ENCODE data around the gene MAGI2.

Gene MAGI2

DNA sequence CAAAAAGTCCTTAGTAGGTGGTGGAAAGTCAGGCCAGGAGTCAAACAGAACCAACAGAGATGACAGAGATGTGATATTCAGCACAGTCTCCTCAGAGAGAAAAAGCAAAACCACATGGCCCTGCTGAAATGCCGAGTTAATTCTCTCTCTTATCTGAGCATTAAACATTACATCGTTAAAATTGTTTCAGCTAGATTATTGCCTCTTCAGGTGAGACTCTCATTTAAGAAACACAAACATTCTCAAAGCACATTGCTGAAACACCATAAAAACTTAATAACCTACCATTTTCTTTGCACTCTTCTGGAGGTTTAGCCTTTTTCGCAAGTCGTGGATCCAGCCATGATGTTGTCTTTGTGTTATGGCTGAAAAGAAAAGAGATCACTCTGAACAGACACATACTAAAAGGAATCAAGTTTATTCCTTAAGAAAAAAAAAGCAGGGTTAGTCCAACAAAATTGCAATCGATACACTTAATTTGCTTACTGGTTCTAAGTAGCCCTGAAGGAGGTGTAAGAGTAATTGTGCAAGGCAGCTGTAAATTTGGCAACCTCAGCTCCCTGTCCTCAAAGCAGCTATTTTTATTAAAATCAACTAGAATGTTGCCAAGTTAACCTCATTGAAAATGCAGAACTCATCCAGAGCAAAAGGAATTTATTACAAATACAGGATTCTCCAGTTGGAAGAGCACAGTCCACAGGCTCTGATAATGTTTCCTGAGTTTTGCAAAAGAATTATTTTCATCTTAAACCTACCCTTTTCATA lies 963.8 kb downstream of the MAGI2 start:
- no peak for DNase-seq (ENCODE audit: low read depth)

DNA sequence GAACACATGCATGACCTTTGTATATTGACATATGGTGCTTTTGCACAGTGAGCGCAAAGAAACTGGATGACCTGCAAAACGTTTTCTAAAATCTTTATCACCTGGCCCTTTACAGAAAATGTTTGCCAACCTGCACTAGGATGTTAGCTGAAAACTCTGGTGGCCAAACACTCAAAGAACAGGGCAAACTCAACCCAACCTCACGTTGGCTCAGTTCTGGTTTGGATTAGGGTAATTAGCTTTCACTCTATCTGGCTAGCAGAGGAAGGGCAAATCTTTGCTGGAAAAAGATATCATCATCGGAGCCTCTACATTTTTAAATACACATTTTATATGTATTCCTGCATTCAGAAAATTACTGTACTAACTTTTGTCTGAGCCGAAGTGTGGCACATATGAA lies 966.0 kb downstream of the MAGI2 start:
- no peak for DNase-seq (ENCODE audit: low read depth)

DNA sequence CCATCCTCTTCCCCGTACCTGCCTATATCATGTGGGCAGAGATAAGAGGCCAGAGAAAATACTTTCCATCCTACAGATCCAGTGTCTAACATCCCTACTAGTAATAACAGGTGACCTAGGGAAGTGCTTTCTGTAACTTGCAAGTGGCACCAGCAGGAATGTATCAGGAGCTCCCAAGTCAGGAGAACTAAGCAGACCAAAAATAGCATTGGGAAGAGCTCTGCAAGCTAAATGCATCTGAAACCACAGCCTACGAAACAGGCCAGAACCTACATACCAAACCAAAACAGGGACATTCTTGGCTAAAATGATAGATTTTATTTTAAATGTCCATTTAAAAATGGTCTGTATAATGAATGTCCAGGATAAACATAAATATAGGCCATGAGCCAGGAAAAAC lies 974.1 kb downstream of the MAGI2 start:
- no peak for DNase-seq (ENCODE audit: low read depth)

DNA sequence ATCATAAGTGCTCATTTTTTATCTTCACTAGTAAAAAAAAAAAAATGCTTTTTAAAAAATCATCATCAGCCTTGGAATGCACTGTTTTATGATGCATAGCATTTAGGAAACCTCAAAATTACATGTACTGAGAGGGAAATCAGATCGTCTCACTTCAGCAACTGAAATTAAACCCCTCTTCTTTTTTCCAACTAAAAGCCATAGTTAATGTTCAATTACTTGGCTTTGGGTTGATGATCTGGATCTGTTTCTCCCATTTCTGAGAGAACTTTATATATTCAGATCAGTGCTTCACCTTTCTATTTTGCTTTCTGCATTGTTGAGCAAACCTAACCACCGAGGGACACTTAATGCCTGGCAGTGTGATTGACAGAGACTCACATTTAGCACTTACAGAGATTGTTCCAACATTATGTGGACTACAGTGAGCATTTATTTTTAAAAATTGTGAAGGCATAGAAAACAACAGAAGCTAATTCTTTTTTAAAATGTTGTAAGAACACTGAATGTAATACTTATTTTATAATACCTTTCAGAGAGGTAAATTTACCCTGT lies 976.5 kb downstream of the MAGI2 start:
- no peak for DNase-seq (ENCODE audit: low read depth)

DNA sequence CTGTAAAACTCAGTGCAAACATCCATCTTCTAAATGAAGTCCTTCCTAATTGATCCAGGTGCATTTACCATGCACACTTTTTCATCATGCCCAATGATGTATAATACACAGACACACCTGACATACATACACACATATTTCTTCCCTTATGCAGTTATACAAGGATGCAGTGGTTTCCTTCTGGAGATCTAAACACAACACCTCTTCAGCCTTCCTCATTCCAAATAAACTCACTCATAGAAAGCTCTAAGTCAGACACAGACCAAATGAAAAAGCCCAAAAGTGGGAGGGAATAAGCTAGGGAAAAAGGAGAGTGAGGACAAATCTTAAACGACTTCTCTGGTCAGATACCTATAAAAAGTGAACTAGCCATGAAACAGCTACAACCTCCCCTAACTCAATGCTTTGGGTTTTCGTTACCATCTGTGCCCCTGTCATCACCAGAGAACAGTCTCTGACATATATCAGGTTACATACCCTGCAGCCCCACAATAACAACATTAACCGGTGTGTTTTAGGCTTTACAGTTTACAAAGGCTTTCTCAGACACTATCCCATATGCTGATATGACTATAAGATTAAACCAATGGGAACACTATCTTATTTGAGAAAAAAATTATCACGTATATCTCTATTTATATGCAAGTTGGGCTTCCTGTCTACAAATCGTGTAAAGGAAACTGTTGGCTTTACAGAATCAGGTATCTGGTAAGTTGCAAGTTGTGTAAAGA lies 979.7 kb downstream of the MAGI2 start:
- DNase-seq (ENCODE audit: low read depth), result no peak

DNA sequence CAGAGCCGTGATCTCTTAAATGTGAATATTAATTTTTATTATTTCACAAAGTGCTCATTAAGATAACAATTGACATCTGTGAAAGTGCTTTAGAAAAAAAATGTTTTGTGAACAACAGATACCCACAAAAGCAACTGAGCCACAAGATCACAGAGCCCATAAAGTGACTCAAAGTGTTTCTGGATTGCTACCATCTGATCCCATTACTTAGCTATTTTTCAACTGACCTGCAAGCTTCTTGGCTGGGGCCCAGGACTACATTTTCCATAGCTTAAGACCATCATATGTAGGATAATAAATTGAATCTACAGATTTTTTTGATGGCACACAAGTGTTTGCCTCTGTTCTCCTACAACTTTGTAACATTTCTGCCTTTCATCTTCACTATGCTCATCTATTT lies 980.4 kb downstream of the MAGI2 start:
- no peak for DNase-seq (ENCODE audit: low read depth)

DNA sequence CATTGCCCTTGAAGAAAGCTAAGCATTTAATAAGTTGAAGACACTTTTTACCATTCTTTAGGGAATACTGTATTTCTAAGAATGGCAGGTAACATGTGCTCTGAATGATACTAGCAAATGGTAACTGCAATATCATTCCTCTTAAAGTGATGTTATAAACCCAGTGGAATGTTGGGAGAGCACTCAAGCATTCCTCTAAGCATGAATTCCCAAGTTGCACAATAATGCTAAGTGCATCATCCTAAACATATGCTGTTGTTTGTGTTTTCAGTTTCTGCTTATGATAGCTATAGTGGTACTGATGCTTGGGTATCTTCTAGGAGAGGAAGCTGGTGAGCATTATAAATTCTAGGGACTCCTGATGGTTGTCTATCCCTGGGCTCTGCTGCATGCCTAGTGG lies 980.9 kb downstream of the MAGI2 start:
- no peak for DNase-seq (ENCODE audit: low read depth)

DNA sequence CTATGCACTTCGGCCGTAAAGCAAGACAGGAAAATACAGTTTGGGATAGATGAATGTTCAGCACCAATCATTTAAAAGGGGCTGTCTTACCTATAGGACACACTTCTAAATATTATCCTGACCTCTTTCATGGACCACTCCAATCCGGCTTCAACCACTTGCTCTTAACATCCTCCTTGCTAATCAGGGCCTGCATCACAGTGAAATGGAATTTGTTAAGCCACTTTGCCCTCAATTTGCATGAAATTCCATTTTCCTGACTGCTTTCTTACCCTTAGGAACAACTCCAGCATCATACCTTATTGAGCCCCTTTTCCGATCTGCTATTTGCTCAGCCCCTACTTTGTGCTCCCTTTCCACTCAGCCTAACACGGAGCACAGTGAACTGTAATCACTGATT lies 987.6 kb downstream of the MAGI2 start:
- DNase-seq (ENCODE audit: low read depth), result no peak

DNA sequence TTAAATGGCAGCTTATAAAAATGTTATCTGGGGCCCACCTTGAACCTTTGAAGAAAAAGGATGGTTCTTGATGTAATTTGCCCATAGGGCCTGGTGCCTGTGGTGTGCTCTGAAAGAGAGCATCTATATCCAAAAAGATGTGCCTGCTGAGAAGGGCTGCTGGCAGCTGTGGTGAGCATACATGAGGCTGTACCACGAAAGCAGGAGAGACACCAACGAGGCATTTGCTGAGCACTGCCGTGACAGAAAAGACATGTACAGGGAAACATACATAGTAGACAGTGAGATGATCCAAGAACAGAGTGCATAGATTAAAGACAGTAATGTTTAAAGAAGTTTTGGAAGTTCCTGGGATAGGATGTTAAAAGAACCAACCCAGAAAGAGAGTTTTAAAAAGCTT lies 990.4 kb downstream of the MAGI2 start:
- no peak for DNase-seq (ENCODE audit: low read depth)

DNA sequence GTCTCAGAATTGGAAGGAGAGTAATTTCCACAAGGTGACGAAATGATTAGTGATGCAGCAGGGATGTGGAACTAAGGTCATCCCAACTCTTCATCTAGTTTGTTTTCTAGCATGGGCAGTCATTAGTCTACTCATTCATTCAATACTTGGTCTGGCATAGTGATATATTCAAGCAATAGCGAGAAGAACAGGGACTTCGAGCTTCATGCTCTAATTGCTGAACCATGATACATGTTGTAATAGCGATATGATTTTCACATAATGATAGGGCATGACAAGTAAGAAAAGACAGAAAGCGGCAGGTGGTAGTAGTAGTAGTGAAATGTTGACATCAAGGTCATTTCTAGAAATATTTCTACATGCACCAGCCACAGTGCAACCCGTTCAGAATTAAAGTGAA lies 1002.8 kb downstream of the MAGI2 start:
- no peak for DNase-seq (ENCODE audit: low read depth)

DNA sequence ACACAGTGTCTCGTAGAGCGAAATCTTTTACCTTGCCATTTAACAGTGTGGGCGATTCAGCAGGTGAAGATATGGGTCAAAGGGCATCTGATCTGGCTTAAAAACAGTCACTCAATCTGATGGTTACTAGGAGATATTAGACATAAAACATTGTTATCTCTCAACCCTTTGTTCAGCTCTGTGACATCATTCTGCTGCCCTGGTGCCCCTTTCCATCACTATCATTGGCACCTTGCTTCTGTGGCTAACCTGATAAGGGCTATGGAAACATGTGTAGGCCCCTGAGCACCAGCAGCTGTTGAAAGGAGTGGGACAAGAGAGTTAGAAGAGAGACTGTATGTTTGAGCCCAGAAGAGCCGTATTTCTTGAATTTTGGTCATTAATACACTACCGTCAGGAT lies 1004.6 kb downstream of the MAGI2 start:
- no peak for DNase-seq (ENCODE audit: low read depth)

DNA sequence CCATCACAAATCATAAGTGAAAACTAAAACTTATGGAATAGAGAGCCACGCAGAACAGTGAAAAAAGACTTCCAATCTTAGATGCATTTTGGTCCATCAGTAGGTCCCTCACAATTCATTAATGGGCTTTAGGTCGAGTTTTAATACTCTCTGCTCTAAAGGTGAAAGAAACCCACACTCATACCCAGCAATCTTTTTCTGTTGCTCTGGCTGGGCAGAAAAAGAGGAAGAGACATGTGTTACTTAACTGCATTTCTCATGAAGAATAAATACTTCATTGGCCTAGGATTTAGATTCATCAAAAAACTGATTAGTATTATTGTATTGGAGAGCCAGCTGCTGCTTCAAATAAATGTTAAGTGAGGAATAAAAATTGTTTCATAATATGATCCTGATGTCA lies 1009.2 kb downstream of the MAGI2 start:
- DNase-seq (ENCODE audit: low read depth), result no peak

DNA sequence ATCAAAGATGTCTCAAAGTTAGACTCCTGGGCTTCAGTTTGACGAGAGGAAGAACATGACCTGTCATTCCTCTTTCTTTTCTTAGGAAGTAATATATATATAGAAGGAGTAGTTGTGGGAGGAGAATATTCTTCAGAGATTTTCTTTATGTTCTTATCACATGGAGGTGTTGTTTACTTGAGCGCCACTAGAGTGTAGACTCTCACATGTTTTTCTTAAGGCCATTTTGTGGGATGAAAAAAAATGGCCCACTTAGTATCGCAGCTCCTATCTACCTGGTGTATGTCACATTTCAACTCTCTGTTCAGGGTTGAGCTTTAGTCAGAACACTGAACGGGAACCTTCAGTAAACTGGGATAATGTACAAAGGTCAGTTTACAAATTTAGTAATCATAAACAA lies 1009.7 kb downstream of the MAGI2 start:
- no peak for DNase-seq (ENCODE audit: low read depth)

DNA sequence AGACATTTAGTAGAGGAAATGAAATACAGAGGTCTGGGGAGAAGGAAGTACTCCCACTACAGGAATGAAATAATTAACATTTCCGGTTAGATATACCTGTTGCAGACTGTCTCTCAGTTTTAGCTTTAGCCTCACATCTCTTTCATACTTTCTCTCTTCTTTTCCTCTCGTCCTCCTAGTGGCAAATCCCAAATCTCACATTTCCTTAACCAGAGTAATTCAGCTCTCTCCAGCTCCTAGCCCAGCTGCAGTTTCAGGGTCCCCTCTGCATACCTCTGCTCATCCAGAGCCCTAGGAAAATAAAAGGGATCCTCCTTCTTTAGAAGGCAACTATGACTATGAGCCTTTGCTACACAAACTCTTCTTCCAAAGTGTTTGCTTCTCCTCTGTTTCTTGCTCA lies 1011.7 kb downstream of the MAGI2 start:
- DNase-seq (ENCODE audit: low read depth), result no peak

DNA sequence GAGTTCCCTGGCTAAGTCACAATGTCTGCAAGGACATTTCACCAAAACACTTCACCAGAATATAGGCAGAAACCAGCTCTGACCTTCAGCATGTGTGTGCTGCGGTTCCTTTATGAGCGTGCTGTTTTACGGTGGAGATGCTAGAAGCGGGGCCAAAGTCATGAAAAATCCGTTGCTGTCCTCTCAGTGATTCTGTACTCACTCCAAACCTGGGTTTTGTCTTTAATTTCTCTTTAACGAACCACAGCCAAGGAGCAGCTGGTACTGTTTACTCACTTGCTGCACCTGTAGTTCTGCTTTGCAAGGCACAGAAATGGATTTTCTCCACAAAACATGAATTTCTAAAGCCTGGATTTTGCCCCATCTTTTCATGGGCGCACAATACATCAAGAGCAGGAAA lies 1015.0 kb downstream of the MAGI2 start:
- no peak for DNase-seq (ENCODE audit: low read depth)

DNA sequence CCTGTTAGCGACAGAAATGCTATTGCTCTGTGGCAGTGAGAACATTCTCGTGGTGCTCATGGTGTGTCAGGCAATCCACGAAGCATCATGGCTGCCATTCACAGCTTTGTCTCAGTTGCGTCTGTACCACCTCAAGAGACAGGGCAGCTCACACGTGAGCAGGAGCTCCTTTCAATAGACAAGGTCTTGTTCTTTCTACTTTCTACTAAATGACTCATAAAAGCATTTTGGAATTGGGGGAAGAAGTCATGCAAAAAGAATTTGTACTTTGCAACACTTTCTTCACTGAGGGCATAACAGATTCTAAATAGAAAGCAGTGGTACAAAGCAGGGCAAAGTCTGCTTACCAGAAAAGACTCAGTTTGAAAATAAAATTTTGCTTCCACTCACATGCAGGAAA lies 1016.3 kb downstream of the MAGI2 start:
- DNase-seq (ENCODE audit: low read depth), result no peak

DNA sequence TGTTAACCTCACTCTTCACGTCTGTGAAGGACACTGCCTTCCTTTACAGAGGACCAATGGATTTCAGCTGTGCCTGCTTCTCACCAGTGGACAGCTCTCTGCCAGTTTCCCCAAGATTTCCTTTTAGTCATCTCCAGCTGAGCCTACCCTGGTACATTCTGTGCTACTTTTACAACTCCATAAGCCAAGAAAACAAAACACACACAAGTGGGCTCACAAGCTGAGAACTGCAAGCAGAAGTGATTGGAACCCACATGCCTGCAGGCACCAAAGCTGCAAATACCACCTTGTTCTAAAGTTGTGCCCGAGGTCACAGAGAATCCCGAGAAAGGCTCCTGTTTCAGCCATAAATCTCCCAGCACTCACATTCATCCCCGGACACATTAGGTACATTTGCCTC lies 1018.1 kb downstream of the MAGI2 start:
- DNase-seq (ENCODE audit: low read depth), result no peak

DNA sequence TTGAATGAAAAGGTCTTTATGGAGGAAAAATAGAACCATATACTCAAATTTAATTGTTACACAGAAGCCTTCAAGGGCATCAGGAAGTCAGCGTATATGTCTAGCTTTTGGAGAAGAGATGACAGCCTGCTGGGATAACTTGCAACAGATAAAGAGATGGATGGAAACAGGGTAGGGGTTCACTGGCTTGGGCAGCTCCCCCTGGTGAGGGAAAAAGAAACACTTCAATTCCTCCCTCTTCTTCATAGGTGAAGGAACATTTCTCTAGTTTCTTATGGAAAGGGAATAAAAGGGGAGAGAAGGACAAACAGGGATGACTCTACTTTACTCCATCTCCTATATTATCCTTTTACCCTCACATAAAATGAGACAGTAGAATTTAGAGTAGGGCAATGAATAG lies 1019.2 kb downstream of the MAGI2 start:
- no peak for DNase-seq (ENCODE audit: low read depth)

DNA sequence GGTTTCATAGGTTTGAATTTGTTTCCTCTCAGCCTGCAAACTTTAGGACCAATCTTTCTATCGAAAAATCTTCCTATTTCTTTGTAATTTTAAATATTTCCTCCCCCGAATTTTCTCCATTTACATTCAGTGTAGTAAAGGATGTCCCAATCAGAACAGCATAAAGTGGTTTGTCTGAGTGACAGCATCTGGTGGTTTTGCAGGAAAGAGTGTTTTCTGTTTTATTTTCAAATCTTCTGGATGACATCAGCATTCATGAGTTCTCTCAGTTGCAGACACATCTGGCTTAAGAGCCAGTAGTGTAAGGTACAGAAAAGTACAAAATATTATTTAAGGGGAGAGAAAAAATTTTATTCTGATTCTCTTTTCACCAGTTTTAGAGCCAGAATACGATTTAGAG lies 1020.0 kb downstream of the MAGI2 start:
- DNase-seq (ENCODE audit: low read depth), result no peak

DNA sequence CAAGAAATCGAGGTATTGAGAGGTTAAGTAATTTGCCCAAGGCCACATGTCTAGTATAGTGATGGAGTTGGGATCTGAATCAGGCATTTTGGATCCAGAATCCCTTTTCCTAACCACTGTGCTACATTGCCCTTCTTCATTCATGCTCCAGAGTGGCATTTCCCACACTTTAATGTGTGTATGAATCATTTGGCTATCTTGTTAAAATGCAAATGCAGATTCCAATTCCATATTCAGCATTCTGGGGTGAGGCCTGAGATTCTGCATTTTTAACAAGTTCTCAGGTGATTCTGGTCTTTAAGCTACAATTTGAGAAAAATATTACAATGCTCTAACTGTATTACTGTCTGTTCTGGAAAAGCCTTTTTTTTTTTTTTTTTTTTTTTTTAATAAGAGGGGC lies 1023.6 kb downstream of the MAGI2 start:
- no peak for DNase-seq (ENCODE audit: low read depth)

DNA sequence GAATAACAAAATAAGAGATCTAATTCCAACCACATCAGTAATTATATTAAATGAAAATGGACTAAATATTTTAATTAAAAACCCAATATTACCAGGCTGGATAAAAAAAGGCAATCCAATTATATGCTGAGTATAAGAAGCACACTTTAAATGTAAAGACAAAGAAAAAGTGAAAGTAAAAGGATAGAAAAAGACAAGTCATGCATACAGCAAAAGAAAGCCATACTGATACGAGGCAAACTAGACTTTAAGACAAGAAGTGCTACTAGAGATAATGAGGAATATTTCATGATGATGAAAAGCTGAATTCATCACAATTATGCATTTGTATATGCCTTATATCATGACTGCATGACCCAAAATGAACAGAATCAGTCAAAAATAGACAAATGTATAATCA lies 1026.3 kb downstream of the MAGI2 start:
- DNase-seq (ENCODE audit: low read depth), result no peak

DNA sequence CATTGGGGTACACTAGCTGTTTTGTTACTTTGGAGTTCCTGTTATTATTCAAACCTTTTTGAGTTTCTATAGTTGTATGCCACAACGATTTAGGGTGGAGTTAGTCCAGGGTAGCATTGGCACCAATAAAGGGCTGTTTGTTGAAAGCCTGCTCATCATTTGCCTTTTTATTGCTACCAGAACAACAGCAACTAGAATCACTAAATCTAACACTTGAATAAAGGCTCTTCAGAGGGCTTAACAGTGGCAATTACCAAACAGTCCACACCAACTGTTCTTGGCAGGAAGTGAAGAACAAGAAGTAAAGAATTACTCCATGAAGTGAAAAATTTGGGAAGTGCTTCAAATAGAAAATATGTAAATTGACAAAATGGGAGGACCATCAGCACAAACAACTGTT lies 1033.5 kb downstream of the MAGI2 start:
- no peak for DNase-seq (ENCODE audit: low read depth)

DNA sequence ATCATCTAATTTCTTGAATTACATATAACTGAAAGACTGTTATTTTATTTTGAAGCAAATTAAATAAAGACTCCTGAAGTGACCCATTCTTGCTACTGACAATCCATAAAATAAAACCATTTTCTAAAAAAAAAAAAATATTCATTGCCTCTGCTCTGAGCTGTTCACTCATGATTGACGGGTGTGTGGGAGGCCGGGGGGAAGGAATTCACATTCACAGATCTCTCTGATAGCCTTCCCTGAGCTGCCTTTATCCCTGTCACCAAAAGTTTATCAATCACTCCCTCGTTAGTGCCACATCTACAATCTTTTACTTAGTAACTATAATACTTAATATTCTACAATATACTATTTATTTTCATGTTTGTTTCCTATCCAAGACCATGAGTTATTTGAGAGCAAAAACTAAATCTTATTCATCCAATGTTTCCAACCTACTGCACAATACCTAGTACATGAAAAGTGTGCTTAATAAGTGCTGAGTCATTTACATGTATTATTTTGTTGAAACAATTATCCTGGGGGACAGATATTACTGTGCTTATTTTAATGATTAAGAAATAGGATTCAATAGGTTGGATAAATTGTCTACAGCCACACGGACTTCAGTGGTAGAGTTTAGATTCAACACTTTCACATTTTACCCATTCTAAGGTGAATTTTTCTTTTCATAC lies 1036.2 kb downstream of the MAGI2 start:
- no peak for DNase-seq (ENCODE audit: low read depth)
